ENCODE results near the gene MACROH2A1. TPM values are rescaled to one million over a fixed set of nuclear protein-coding genes. Genes with fewer than 3 reads are reported as not detected.

MACROH2A1 gene
- total RNA-seq, 1 donor from 2014 or later: 254 TPM

DNA sequence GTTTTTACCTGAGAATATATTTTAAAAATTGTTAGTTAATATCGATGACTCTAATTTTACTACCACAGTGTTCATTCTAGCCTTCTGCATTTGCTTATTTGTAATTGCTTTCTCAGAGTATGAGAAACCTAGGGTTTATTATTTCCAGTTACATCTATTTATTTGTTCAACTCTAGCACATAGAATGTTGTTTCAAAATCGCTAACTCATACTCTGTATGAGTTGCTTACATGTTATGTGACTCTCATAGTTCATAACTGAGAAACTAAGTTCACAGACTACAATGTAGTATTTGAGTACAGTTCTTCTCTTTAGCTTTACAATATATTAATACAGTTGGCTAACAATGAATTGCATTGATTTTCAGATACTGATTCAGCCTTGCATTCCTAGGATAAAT is 103.2 kb downstream of the MACROH2A1 start:
- no peak for TF ChIP-seq CTCF (conservative IDR thresholded peaks at IDR 0.05)
- Mint-ChIP-seq H3K36me3 (no peaks in the 10 kb centered on the region), H3K9me3 (no peaks in the 10 kb centered on the region), H3K4me1 (ENCODE audit: unreplicated experiment) (no peaks in the 10 kb centered on the region), H3K4me3 (no peak overlapping the region), H3K27ac (no peak overlapping the region), H3K27me3 (peaks cover 8% of the 10 kb centered on the region)
- DNase-seq (ENCODE audit: extremely low spot score, unreplicated experiment): no peak

DNA sequence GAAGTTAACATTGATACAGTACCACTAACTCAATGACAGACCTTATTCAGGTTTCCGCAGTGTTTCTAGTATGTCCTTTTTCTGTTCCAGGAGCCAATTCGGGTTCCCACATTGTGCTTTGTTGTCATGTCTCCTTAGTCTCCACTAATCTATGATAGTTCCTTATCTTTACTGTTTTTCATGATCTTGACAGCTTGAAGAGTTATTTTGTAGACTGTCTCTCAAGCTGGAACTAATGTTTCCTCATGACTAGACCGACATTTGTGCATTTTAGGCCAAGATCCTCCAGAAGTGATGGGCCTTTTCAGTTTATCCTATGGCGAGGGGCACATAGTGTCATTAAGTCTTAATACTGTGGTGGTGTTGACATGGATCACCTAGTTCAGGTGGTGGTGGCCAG is 104.2 kb downstream of the MACROH2A1 start:
- no peak for TF ChIP-seq CTCF (conservative IDR thresholded peaks at IDR 0.05)
- Mint-ChIP-seq H3K4me1 (ENCODE audit: unreplicated experiment) (no peaks in the 10 kb centered on the region), H3K27ac (no peak overlapping the region), H3K27me3 (peaks cover 8% of the 10 kb centered on the region), H3K4me3 (no peak overlapping the region), H3K36me3 (no peaks in the 10 kb centered on the region), H3K9me3 (no peaks in the 10 kb centered on the region)
- DNase-seq (ENCODE audit: extremely low spot score, unreplicated experiment): no peak

GRCh38 chr5:135289651-135290050 is 109.4 kb downstream of the MACROH2A1 start:
- peaks cover 9% of the 10 kb centered on the region for H3K27me3 Mint-ChIP-seq
- no peaks in the 10 kb centered on the region for H3K4me1 Mint-ChIP-seq (ENCODE audit: unreplicated experiment)
- no peak overlapping the region for H3K27ac Mint-ChIP-seq
- no peaks in the 10 kb centered on the region for H3K9me3 Mint-ChIP-seq
- H3K36me3 Mint-ChIP-seq: no peaks in the 10 kb centered on the region
- no peak for DNase-seq (ENCODE audit: extremely low spot score, unreplicated experiment)
- TF ChIP-seq CTCF (conservative IDR thresholded peaks at IDR 0.05): no peak
- no peak overlapping the region for H3K4me3 Mint-ChIP-seq

- Mint-ChIP-seq H3K4me3 (no peak overlapping the region), H3K27me3 (peaks cover 21% of the 10 kb centered on the region), H3K4me1 (ENCODE audit: unreplicated experiment) (no peaks in the 10 kb centered on the region), H3K27ac (no peak overlapping the region), H3K9me3 (no peaks in the 10 kb centered on the region), H3K36me3 (no peaks in the 10 kb centered on the region)
- no peak for TF ChIP-seq CTCF (conservative IDR thresholded peaks at IDR 0.05)
- DNase-seq (ENCODE audit: extremely low spot score, unreplicated experiment): no peak
Observed at GRCh38 chr5:135287551-135287950, 111.5 kb downstream of the MACROH2A1 start.

Other genes starting within 250 kb of the MACROH2A1 start
- gene DCANP1, start 48.1 kb upstream of the MACROH2A1 start, total RNA-seq (ENCODE audit: low replicate concordance): not detected in 2 replicates
- gene TIFAB, start 53.1 kb upstream of the MACROH2A1 start, total RNA-seq (ENCODE audit: low replicate concordance): not detected in 2 replicates
- gene NEUROG1, start 136.7 kb upstream of the MACROH2A1 start, total RNA-seq (ENCODE audit: low replicate concordance): 3.7 TPM in 1 of 2 replicates, not detected in the other
- 70.3 and 125 TPM in 2 replicates for gene CXCL14, start 179.8 kb upstream of the MACROH2A1 start, total RNA-seq (ENCODE audit: low replicate concordance)